GM21447 (cell line): ENCODE results near the gene IL12RB2.
"Not testable (repeated sequence)": the region's sequence is repeated elsewhere in the genome, so short reads cannot be mapped to it uniquely, and the experiment has no call there.

Experiments used
- ATAC-seq: cut with Tn5 transposase; IDR thresholded peaks from one replicate; pipeline ENCODE4 v1.9.1; 2021; ENCODE audit not compliant: unreplicated experiment

Gene IL12RB2

DNA sequence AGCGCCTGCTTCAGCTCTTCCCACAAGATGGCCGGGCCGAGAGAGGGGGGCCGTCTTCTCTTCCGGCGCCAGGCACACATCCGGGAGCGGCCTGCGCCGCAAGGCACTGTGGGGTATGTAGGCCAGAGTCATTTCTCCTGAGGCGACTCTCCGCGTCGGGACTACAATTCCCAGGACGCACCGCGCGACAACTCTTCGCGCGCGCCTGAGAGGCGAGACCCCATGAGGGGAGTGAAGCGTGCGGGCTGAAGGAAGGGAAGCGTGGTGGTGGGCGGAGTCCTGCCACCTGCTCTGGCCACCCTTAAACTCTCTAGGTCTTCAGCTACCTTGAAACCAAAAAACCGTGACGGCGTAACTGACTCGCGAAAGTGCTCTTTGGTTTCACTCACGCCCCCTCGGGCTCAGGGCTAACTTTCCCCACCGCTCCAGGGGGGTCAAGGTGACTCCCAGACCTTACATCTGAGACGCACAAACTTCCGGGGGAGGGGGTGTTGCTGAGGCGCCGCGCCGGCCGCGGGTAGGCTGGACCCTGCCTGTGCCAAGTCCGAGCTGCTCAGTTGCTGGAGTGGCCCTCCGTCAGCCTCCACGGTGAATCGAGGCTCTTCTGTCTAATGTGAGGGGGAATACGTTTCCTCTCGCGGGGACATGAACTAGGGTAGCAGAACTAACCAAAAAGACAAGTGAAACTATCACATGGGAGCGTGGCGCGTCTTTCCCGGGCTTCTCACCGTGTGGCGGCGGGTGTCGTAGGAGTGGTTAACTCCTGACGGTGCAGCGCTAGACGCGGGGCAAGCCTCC, 122.9 kb downstream of the IL12RB2 start, which contains the start of gene SERBP1:
Gene SERBP1 (minus strand): TSS at position 45 of the 798 bp plus-strand sequence. CDS start 102 bp downstream, outside the sequence.
- peak; percentile 86 for ATAC-seq

DNA sequence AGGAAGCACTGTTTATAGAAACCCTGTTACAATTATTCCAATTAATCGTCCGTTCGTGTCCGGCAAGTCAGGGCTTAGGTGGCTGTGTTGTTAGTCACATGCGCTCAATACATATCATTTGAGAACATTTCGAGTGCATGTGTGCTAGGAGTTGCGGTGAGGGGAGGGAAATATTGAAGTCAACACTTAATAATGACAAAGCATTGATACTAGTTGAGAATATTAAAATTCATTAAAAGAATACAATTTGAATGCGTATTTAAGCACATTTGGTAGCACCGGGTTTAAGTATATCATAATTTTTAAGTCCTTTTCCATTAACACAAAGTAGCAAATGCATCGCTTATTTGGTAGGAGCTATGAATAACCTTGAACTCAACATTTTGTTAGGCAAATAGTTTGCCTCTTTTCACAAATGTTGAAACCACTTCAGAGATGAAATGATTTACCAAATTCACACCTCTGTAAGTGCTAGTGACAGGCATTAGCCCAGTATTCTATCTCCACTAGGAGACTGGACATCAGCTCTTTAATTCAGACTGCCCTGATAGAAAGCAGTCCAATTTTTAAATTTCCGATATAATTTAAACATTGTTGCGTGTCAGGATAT, 123.6 kb downstream of the IL12RB2 start:
- ATAC-seq = no peak

GRCh38 chr1:67431869-67432578, 124.4 kb downstream of the IL12RB2 start:
- no peak for ATAC-seq

DNA sequence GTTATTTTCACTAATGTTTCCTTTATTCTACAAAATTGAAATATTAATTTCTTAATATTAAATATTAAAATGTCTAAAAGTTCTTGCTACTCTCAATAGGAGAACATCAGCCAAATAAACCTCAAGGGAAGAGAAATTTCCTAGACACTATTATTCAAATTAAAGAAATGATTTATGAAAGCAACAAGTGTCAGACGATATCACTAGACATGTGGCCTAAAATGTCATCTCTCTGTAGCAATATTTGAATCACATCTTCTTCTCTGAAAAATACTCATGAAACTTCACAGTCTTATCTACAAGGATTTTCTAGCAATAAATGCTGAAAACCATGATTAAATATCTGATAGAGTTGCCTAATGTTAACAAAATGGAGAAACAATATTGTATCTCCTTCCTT, 125.1 kb downstream of the IL12RB2 start:
- ATAC-seq = no peak

DNA sequence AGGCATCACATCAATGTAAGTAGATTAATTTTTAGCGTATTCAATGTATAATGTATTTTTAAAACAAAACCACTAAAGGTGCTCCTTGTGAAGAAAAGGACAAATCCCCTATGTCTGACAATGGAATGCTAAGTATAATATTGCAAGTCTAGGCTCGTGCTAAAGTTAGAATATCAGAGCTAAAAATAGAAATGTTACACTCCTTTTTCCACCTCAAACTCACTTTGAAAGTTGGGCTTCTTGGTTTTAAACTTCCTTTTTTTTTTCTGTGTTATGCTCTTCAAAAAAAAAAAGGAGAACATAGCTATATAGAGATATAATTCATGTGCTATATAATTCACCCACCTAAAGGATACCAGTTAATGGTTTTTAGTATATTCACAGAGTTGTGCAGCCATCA, 126.2 kb downstream of the IL12RB2 start:
- no peak for ATAC-seq

GRCh38 chr1:67434491-67434890, 126.8 kb downstream of the IL12RB2 start:
- ATAC-seq = no peak

DNA sequence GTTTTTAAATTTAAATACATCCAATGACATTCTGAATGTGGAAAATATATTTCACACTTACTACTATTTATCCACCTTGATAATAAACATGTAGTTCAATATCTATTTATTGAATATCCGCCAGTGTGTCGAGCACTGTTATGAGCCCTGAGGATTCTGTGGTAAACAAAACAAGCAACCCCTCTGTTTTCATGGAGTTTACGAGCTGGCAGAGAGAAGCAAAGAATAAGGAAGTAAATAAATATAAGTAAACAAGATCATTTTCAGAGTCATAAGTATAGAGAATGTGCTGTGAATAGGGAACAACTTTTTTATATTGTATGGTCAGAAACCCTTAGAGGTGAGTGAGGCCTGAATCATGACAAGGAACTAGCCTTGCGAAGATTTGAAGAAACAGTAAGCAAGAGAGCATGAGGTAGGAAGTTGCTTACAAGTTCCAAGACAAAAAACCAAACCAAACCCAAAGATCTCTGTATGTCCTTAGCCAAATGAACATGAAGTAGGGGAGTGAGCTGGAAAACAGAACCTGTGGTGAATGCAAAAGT, 128.9 kb downstream of the IL12RB2 start:
- no peak for ATAC-seq

DNA sequence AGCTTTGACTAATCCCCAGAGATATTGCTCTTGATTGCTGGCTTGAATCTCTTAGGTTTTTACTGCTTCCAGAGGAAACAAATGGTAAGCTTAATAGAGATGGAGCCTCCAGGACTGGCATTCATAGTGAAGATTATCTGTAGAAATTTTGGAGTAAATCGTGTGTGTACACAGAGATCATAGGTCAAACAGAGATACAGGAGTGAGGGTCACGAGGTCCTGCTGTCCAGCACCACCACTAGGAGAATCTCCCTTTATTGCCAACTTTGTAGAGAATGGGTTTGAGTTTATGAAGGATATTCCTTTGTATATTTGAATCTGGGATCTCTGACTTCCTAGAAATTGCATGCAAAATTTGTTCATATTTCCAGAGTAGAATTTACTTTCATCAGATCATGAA, 130.3 kb downstream of the IL12RB2 start:
- no peak for ATAC-seq

DNA sequence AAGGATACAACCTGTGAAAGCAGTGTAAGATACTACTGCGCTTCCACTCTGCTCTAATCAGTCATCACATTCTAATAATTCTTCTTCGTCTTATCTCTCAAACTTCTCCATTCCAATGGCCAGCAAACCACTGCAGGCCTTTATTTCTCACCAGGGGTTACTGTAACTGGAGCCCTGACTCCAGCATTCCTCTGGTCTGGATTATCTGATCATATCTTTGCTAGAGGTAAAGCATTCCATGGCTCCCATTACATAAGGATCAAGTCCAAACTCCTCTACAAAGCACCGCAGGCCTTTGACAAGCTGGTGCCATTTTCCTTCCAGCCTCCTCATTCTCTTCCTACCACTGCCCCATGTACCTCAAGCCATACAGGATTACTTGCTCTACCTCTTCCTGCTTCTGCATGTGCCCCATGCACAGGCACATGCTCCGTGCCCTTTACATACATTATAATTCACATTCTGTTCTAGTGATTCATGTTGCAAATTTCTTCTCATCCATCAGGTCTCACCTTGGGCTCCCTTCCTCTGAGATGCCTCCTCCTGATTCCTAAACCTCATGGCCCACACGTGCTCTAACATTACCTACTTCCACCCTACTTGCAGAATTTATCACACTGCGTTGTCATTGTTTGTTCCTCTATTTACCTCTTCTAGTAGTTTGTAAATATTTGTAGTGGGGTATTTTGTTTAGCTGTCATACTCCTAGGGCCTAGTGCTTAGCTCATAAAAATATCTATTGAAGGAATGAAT, 131.8 kb downstream of the IL12RB2 start:
- ATAC-seq = no peak

DNA sequence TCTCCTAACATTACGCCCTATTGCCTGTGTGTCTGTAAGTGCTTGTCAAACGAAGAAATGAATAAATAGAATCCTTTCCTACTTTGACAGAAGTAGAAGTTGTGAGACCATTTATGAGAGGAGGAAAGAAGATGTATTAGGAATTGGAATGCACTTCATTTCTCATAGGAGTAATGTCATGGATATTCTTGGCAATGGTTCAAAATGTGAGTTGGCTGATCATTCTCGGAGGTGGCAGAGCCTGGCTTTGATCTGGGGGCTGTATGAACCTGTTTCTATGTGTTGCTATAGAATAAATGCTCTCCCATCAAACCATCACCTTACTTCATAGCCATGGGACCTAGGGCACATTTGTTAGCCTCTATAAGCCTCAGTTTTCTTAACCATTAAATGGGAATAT, 132.7 kb downstream of the IL12RB2 start:
- no peak for ATAC-seq

GRCh38 chr1:67441183-67441582, 133.5 kb downstream of the IL12RB2 start:
- ATAC-seq = no peak

- ATAC-seq = no peak
These were observed 134.1 kb downstream of the IL12RB2 start for GRCh38 chr1:67441739-67442281.

DNA sequence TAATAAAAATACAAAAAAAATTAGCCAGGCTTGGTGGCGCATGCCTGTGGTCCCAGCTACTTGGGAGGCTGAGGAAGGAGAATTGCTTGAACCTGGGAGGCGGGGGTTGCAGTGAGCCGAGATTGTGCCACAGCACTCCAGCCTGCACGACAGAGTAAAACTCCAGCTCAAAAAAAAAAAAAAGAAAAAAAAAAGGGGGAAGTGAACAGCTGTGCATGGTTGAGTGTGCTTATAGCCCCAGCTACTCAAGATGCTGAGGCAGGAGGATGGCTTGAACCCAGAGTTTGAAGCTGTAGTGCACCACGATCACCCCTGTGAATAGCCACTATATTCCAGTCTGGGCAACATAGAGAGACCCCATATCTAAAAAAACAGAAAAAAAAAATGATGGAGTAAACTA, 138.3 kb downstream of the IL12RB2 start:
- ATAC-seq = not testable (repeated sequence)
